Measurements from ENCODE around the gene FOXP2.
"Not testable (repeated sequence)": the region's sequence is repeated elsewhere in the genome, so short reads cannot be mapped to it uniquely, and the experiment has no call there.

Gene FOXP2

DNA sequence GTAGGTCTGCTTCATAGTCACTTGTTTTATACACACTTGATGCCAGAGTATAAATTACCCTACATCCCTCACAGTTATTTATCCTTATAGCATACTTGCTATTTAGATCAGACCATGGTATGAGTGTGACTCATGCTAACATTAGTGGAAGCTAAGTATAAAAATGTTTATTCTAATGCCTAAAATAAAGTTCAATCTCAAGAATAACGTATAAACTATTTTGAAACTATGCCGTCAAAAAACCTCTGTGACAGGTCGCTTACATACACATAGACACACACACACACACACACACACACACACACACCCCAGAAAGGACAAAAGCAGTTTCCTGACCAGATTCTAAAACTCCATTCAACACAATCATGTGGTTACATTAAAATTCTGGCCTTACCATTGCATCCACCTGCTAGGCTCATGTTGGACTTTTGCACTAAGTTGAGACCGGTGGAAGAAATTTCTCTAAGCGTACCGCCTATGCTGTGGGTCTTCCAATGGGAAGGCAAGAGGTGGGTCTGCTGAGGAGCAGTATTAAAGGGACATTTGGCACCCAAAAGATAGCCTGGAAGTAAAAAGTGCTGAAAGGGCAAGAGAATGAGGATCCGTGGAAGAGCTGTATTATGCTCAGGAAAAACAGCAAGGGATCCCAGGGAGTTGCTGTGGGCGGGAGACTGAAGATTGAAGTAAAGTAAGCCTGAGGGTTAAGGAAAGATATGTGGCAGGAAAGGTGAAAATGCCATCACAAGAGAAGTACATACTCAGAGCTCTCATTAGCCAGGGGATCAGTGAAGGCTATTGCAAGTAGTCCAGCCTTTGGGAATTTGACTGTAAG is 5.0 kb downstream of the FOXP2 start:
- in situ Hi-C loops (cut with MboI; ENCODE audit: low sequenced_read_pairs): no loop called here

DNA sequence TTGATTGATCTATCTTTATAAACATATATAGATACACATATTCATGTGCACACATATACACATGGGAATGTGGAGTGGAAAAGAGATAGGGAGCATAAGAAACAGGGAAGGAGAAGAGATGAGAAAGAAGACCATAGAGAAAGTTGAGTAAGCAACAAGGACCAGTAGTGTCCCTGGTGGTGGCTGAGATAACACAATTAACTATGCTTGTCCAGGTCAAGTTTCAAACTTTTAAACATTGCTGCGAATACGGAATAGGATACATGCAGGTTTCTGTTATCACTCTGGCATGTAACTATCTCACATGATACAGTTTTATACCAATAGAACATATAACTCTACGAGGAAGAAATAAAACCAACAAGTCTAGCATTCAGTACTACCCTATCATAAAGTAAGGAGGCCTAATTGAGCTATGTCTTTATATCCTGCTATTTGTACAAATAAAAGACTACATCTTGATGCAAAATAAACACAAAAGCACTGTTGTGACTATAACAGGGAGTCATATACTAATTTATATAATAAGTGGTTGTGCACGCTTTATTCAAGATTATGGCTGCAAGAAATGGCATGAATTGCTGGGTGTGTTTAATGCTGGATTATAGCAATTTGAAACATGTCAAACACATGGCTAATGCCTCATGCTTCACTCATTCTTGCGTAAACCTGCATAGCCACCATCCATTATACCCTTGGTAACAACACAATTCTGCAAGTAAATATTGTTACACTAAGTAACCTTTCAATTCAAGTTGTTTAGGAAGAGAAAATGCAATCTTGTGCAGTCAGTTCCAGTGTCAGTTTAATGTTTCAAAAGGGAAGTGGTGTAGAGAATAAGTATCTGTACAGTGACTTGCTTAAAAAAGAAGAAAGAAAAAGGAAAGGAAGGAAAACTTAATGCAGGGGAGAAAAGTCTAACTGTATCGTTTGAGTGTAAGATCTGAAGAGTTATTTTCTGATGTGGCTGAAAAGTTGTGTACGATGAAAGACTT is 8.2 kb downstream of the FOXP2 start:
- in situ Hi-C loops (cut with MboI; ENCODE audit: low sequenced_read_pairs): no loop called here

DNA sequence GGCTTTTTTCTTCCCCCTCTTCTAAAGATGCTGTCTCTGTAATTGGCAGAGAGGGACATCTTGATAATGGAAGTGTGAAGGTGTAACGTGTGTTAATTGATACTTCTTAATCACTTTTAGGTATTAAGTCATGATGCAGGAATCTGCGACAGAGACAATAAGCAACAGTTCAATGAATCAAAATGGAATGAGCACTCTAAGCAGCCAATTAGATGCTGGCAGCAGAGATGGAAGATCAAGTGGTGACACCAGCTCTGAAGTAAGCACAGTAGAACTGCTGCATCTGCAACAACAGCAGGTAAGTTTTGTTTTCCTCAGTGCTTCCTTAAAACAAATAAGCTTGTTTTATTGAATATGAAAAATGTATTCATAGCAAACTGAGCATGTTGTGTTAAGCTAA is 11.8 kb downstream of the FOXP2 start:
- in situ Hi-C loops (cut with MboI; ENCODE audit: low sequenced_read_pairs): no loop called here

DNA sequence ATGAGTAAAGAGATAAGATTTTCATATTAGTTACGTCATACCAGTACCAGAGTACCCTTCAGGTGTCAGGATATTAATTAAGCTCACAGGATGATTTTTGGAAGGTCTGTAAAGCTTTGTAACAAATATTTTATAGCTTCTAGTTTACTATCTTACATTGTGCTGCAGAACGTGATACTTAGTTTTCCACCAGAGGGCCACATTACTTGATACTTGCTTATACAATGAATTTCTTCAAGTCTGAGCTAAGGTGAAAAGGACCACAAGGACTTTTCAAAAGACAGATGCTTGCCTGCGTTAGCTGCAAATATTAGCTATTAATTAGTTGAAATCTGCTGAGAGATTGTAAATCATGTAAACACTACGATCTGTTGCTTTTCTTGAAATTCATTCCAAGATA is 12.2 kb downstream of the FOXP2 start:
- in situ Hi-C loops (cut with MboI; ENCODE audit: low sequenced_read_pairs): no loop called here

GRCh38 chr7:114428211-114428610 is 13.6 kb downstream of the FOXP2 start:
- in situ Hi-C loops (cut with MboI; ENCODE audit: low sequenced_read_pairs): no loop called here

DNA sequence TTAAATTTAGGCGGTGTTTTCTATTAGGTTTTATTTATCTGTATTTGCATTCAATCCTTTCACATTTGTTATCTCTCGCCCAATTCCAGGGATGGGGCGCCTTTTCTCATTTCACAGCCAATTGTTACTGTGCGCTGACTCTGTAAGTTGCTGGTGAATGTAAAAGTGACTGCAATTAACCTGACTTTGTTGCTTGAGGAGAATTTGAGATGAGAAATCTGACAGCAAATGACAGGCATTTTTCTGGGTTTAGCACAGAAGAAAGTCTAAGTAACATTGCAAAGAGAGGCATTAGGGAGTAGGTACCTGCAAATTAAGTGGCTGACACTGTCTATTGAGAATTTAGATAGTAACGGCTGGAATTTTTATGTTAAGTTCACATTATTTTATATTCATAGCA is 16.6 kb downstream of the FOXP2 start:
- in situ Hi-C loops (cut with MboI; ENCODE audit: low sequenced_read_pairs): no loop called here

DNA sequence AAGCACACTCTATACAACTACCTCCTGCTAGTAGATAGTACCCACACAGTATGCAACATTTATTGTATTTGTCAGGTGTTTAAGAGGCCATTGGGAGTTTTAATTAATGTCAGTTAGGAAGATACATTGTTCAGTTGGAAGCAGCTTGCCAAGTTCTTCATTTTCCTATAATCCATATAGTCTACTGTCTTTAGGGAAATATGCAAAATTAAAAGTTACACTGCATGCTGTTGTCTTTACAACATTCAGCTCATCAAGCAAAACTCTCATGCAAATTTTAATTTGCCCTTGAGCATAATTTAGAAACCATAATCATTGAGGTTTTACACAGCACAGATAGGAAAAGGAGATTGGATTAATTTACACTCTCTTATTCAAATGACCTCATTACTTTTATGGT is 17.4 kb downstream of the FOXP2 start:
- in situ Hi-C loops (cut with MboI; ENCODE audit: low sequenced_read_pairs): no loop called here

- in situ Hi-C loops (cut with MboI; ENCODE audit: low sequenced_read_pairs): no loop called here
Observed at GRCh38 chr7:114432703-114433102, 18.1 kb downstream of the FOXP2 start.

DNA sequence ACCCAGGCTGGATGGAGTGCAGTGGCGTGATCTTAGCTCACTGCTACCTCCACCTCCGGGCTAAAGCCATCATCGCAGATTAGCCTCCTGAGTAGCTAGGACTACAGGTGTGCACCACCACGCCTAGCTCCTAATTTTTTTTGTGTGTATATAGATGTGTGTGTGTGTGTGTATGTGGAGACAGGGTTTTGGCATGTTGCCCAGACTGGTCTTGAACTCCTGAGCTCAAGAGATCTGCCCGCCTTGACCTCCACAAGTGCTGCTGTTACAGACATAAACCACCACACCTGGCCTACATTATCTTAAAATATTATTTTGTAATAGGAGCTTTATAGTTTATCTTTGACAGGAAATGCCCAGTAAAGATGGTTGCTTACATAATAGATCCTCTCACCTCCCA is 25.0 kb downstream of the FOXP2 start:
- in situ Hi-C loops (cut with MboI; ENCODE audit: low sequenced_read_pairs): no loop called here

- in situ Hi-C loops (cut with MboI; ENCODE audit: low sequenced_read_pairs): not testable (repeated sequence)
Observed at GRCh38 chr7:114440927-114441326, 26.3 kb downstream of the FOXP2 start.

DNA sequence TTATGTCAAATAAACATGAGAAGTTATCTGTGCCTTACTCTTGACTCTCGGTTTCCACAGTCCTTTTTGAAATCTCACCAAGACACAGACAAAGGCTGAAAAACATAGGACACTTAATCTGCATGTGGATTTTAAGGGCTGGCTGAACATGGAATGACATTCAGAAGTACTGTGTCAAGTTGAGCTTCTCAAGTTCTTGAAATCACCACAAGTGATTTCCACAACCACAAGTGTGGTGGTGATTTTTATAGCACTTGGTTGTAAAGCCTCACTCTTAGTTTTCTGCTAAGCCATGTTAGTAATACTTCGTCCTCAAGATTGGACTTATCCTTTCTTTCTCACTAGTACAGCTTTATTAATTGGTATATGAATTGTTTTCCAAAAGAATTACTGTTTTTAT is 29.6 kb downstream of the FOXP2 start:
- in situ Hi-C loops (cut with MboI; ENCODE audit: low sequenced_read_pairs): no loop called here

DNA sequence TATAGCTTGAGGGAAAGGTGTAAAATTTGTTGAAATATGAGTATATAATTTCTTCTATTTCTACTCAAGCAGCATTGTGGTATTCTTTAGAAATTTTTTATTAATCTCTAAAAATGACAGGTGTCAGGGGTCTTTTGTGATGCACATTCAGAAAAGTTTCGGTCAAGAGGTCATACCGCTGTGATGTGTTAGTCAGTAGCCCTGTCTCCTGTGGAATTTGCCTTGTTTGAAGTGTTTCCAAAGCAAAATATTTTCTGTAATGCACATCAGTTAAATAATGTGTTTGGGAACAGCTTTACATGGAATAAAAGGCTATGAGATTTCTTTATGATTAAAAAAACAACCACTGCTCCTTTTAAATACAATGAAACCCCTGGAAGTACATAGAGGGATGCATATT is 35.8 kb downstream of the FOXP2 start:
- in situ Hi-C loops (cut with MboI; ENCODE audit: low sequenced_read_pairs): no loop called here

DNA sequence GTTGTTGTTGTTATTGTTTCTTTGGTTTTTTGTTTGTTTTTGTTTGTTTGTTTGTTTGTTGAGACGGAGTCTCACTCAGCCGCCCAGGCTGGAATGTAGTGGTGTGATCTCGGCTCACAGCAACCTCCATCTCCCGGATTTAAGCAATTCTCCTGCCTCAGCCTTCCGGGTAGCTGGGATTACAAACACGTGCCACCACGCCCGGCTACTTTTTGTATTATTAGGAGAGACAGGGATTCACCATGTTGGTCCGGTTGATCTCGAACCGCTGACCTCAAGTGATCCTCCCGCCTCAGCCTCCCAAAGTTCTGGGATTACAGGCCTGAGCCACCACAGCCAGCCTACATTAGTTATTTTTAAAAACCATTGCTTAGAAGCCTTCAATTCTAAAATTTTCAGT is 45.0 kb downstream of the FOXP2 start:
- in situ Hi-C loops (cut with MboI; ENCODE audit: low sequenced_read_pairs): no loop called here

- in situ Hi-C loops (cut with MboI; ENCODE audit: low sequenced_read_pairs): no loop called here
Observed at GRCh38 chr7:114460021-114460420, 45.4 kb downstream of the FOXP2 start.

DNA sequence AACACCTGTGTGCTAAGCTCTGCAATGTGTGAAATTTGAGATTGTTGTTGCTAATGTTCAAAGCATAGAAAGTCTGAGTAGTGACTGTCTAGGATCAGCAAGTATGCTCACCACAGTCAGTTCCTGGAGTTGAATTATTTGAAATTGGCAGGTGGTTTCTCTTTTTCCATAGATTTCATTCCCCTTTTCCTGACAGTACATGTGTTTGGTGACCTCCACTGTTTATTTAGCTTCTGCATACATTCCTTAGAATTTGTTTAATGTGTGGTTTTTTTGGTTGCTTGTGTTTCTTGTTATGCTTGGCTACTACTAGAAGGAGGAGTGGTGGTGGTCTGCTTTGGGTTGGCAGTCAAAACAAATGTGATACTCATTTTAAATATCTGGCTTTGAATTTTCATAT is 52.3 kb downstream of the FOXP2 start:
- in situ Hi-C loops (cut with MboI; ENCODE audit: low sequenced_read_pairs): no loop called here

DNA sequence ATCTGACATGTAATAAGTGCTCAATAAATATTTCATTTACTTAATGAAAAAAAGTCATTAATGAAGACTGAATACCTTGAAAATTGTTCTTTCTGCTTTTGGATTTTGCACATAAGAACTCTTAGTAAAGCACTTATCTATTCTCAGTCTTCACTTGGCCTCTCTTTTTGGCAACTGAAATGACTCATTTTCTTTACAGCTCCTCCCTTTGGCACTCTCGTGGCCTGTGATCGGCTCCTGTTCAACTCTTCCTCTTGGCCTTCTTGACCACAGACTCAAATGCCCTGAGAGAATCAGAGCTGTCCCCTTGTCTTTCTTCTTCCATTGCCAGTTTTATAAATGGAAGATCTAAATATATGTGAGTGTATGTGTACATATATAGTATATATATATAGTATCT is 54.2 kb downstream of the FOXP2 start:
- in situ Hi-C loops (cut with MboI; ENCODE audit: low sequenced_read_pairs): no loop called here

DNA sequence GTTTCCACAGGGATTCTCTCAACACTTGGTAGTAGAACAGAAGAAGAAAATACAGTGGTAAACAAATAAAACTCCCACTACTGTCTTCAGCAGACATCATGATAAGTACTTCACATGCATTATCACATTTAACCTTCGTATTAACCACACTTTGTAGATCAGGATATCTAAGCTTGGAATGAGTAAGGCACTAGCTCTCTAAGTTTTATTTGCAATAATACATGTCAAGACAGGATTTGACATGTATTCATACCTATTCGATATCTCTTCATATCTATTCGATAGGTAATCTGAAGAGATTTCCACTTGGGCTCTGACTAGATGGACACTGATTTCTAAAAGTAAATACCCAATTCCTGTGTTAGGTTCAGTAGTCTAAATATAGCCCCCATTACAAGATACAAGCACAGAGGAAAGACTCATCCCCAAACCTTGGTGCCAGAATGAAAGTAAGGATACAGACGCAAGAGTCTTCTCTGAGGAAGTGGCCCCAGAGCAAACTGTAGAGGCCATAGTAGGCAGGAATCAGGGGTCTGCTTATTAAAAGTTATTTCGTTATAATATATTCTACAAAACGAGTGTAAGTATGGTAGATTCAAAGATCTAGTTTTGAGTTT is 58.4 kb downstream of the FOXP2 start:
- in situ Hi-C loops (cut with MboI; ENCODE audit: low sequenced_read_pairs): no loop called here

DNA sequence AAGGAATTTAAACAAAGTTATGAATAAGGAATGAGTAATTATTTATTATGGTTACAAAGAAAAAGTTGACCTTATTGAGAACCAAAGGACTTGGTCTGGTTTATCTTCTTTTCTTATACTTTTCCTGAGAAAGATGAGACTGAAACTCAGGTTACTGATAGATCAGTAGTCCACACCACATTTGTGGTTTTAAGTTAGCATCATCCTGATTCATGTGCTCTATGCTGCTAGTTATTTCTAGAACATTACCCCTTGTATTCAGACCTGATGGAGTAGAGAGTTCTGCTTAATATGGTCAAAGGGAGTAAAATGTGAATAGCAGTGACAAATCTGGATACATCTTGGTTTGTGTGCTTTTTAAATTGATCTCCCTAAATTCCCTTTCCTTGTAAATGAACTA is 63.8 kb downstream of the FOXP2 start:
- in situ Hi-C loops (cut with MboI; ENCODE audit: low sequenced_read_pairs): no loop called here

- in situ Hi-C loops (cut with MboI; ENCODE audit: low sequenced_read_pairs): no loop called here
Observed at GRCh38 chr7:114481999-114482398, 67.4 kb downstream of the FOXP2 start.

GRCh38 chr7:114484226-114484625 is 69.6 kb downstream of the FOXP2 start:
- in situ Hi-C loops (cut with MboI; ENCODE audit: low sequenced_read_pairs): no loop called here

DNA sequence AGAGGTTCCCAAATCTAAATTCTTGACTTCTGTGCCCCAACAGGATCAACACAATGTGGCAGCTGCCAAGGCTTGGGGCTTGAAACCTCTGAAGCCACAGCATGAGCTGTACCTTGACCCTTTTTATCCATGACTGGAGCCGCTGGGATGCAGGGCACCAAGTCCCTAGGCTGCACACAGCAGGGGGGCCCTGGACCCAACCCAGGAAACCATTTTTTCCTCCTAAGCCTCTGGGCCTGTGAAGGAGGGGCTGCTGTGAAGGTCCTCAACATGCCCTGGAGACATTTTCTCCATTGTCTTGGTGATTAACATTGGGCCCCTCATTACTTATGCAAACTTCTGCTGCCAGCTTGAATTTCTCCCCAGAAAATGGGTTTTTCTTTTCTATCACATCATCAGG is 72.6 kb downstream of the FOXP2 start:
- in situ Hi-C loops (cut with MboI; ENCODE audit: low sequenced_read_pairs): no loop called here

GRCh38 chr7:114488696-114489095 is 74.1 kb downstream of the FOXP2 start:
- in situ Hi-C loops (cut with MboI; ENCODE audit: low sequenced_read_pairs): no loop called here
